Measurements from ENCODE around the gene SAA2.

- TF ChIP-seq CTCF (IDR thresholded peaks at IDR 0.05; ENCODE audit: borderline replicate concordance, extremely low read depth, low read length, poor library complexity, severe bottlenecking) (no peak), EZH2 (IDR thresholded peaks at IDR 0.05; ENCODE audit: borderline replicate concordance, low read depth, low read length, severe bottlenecking) (no peak)
Measured at GRCh38 chr11:18295316-18295715, 46.8 kb upstream of the SAA2 start.

Measured in DND-41 (cell line).